ENCODE measurements around the gene LIFR. TPM values are rescaled to one million over a fixed set of nuclear protein-coding genes. Genes with fewer than 3 reads are reported as not detected.

Gene LIFR
- polyA plus RNA-seq, 1 experiment: 2.7 TPM

- Histone ChIP-seq H3K36me3 (ENCODE audit: control insufficient read depth, insufficient read depth, low read length) (peaks cover 1% of the 10 kb centered on the region; the same call in 1 of the 2 replicates), H3K4me3 (ENCODE audit: low read depth, low read length) (no peak overlapping the region), H3K27me3 (ENCODE audit: control insufficient read depth, insufficient read depth, low read length) (no peaks in the 10 kb centered on the region)
- TF ChIP-seq, protein P1, sequence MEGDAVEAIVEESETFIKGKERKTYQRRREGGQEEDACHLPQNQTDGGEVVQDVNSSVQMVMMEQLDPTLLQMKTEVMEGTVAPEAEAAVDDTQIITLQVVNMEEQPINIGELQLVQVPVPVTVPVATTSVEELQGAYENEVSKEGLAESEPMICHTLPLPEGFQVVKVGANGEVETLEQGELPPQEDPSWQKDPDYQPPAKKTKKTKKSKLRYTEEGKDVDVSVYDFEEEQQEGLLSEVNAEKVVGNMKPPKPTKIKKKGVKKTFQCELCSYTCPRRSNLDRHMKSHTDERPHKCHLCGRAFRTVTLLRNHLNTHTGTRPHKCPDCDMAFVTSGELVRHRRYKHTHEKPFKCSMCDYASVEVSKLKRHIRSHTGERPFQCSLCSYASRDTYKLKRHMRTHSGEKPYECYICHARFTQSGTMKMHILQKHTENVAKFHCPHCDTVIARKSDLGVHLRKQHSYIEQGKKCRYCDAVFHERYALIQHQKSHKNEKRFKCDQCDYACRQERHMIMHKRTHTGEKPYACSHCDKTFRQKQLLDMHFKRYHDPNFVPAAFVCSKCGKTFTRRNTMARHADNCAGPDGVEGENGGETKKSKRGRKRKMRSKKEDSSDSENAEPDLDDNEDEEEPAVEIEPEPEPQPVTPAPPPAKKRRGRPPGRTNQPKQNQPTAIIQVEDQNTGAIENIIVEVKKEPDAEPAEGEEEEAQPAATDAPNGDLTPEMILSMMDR (IDR thresholded peaks at IDR 0.05; ENCODE audit: insufficient read depth, low read depth, low read length): no peak
- DNase-seq (ENCODE audit: low read depth): no peak
- ChIA-PET POLR2A (no interaction called here), CTCF (interaction anchor here (1.3 kb wide), 1 partner anchor 9 kb away, joined by 4 read pairs; no protein-coding TSS in a partner anchor)
These were observed 24.2 kb downstream of the LIFR start for GRCh38 chr5:38532165-38532669.

DNA sequence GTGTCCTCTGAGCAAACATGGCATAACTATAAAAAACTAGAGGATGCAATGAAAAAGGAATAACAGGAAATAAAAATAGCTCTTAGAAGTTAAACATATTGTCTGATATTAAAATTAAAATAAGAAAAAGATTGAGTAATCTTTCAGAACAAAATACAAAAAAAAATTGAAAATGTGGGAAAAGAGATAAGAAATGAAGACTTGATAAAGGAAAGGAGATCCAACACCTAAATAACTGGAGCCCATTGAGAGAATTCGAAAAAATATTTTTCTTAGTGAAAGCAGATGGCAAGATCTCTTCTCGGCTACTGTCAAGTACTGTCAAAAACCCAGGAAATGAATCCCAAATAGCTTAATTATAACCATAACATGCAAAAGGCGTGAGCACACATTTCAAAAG lies 24.9 kb downstream of the LIFR start:
- Histone ChIP-seq H3K36me3 (ENCODE audit: control insufficient read depth, insufficient read depth, low read length) (peaks cover 1% of the 10 kb centered on the region; the same call in 1 of the 2 replicates), H3K4me3 (ENCODE audit: low read depth, low read length) (no peak overlapping the region), H3K27me3 (ENCODE audit: control insufficient read depth, insufficient read depth, low read length) (no peaks in the 10 kb centered on the region)
- ChIA-PET CTCF (no interaction called here), POLR2A (no interaction called here)
- no peak for DNase-seq (ENCODE audit: low read depth)
- TF ChIP-seq, protein P1 (IDR thresholded peaks at IDR 0.05; ENCODE audit: insufficient read depth, low read depth, low read length): no peak

DNA sequence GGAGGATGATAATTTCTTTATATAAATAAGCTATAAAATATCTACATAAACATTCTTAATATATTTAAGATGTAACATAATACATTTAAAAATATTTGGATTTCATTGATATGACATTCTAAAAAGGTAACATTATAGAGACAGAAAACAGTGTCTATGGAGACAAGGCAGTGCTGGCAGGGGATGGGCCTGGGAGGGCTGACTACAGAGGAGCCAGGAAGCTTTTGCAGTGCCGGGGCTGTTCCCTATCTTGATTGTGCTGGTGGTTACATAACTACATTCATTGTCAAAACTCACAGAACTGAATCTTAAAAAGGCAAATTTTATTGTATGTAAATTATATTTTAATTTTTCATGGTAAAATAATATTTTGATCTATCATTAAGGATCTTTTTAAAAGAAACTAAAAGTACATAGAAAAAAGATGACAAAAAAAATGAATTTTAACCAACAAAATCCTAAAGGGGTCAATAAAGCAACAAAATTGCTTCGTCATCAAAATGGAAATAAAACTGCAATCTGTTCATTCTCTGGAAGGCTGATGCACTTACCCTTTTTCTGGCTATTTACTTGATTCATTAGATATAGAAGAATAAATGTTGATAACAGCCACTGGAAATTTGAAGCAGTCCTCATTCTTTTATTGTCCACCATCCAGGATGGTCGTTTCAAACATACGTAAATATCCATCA lies 26.3 kb downstream of the LIFR start:
- Histone ChIP-seq H3K4me3 (ENCODE audit: low read depth, low read length) (no peak overlapping the region), H3K36me3 (ENCODE audit: control insufficient read depth, insufficient read depth, low read length) (peaks cover 2% of the 10 kb centered on the region), H3K27me3 (ENCODE audit: control insufficient read depth, insufficient read depth, low read length) (no peaks in the 10 kb centered on the region)
- ChIA-PET POLR2A (no interaction called here), CTCF (no interaction called here)
- no peak for DNase-seq (ENCODE audit: low read depth)
- TF ChIP-seq, protein P1 (IDR thresholded peaks at IDR 0.05; ENCODE audit: insufficient read depth, low read depth, low read length): no peak

GRCh38 chr5:38528162-38528703 lies 28.2 kb downstream of the LIFR start:
- peaks cover 2% of the 10 kb centered on the region for H3K36me3 ChIP-seq (ENCODE audit: control insufficient read depth, insufficient read depth, low read length)
- POLR2A ChIA-PET: no interaction called here
- H3K27me3 ChIP-seq (ENCODE audit: control insufficient read depth, insufficient read depth, low read length): no peaks in the 10 kb centered on the region
- no peak overlapping the region for H3K4me3 ChIP-seq (ENCODE audit: low read depth, low read length)
- DNase-seq (ENCODE audit: low read depth): no peak
- TF ChIP-seq, protein P1 (IDR thresholded peaks at IDR 0.05; ENCODE audit: insufficient read depth, low read depth, low read length): no peak
- CTCF ChIA-PET: no interaction called here

- Histone ChIP-seq H3K36me3 (ENCODE audit: control insufficient read depth, insufficient read depth, low read length) (peaks cover 2% of the 10 kb centered on the region), H3K4me3 (ENCODE audit: low read depth, low read length) (no peak overlapping the region), H3K27me3 (ENCODE audit: control insufficient read depth, insufficient read depth, low read length) (no peaks in the 10 kb centered on the region)
- ChIA-PET POLR2A (no interaction called here), CTCF (no interaction called here)
- no peak for DNase-seq (ENCODE audit: low read depth)
- TF ChIP-seq, protein P1 (IDR thresholded peaks at IDR 0.05; ENCODE audit: insufficient read depth, low read depth, low read length): no peak
These were observed 29.0 kb downstream of the LIFR start for GRCh38 chr5:38527475-38527874.
